Measurements from ENCODE around the gene ESRRA.
"Not testable (repeated sequence)": the region's sequence is repeated elsewhere in the genome, so short reads cannot be mapped to it uniquely, and the experiment has no call there.

Gene ESRRA

DNA sequence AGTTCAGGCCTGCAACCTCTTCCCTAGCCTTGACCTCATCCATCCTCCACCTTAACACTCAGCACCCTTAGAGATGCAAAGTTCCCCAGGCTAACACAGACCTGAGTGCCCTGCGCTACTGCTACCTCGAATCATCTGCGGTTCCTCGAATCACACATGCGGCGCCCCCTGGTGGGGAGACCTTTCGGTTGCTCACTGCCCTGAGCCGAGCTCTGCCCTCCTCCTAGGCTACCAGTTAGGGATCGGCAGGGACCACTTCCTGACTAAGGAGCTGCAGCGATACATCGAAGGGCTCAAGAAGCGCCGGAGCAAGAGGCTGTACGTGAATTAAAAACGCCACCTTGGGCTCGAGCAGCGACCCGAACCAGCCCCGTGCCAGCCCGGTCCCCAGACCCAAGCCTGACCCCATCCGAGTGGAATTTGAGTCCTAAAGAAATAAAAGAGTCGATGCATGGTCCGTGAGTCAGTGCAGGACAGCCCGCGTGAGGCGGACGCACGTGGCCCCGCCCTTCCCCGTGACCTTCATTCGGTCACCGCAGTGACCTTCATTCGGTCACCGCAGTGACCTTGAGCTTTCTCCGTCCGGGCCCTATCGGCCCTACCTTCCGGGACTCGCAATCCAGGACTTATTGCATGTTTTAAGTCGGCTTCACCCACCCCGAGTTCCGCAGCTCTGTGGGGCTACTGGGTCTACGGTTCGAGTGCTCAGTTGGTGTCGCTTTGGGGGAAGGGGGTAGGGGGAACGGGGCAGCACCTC is 830 bp upstream of the ESRRA start:
- H3K4me3 ChIP-seq (ENCODE audit: control insufficient read depth, low read depth, low read length) = peak overlapping the region; percentile 64
- TF ChIP-seq, protein P1, sequence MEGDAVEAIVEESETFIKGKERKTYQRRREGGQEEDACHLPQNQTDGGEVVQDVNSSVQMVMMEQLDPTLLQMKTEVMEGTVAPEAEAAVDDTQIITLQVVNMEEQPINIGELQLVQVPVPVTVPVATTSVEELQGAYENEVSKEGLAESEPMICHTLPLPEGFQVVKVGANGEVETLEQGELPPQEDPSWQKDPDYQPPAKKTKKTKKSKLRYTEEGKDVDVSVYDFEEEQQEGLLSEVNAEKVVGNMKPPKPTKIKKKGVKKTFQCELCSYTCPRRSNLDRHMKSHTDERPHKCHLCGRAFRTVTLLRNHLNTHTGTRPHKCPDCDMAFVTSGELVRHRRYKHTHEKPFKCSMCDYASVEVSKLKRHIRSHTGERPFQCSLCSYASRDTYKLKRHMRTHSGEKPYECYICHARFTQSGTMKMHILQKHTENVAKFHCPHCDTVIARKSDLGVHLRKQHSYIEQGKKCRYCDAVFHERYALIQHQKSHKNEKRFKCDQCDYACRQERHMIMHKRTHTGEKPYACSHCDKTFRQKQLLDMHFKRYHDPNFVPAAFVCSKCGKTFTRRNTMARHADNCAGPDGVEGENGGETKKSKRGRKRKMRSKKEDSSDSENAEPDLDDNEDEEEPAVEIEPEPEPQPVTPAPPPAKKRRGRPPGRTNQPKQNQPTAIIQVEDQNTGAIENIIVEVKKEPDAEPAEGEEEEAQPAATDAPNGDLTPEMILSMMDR (IDR thresholded peaks at IDR 0.05; ENCODE audit: control insufficient read depth, insufficient read depth, low read depth, low read length, missing control alignments) = peak; percentile 87
- peak; percentile 57 for DNase-seq (ENCODE audit: low read depth)

DNA sequence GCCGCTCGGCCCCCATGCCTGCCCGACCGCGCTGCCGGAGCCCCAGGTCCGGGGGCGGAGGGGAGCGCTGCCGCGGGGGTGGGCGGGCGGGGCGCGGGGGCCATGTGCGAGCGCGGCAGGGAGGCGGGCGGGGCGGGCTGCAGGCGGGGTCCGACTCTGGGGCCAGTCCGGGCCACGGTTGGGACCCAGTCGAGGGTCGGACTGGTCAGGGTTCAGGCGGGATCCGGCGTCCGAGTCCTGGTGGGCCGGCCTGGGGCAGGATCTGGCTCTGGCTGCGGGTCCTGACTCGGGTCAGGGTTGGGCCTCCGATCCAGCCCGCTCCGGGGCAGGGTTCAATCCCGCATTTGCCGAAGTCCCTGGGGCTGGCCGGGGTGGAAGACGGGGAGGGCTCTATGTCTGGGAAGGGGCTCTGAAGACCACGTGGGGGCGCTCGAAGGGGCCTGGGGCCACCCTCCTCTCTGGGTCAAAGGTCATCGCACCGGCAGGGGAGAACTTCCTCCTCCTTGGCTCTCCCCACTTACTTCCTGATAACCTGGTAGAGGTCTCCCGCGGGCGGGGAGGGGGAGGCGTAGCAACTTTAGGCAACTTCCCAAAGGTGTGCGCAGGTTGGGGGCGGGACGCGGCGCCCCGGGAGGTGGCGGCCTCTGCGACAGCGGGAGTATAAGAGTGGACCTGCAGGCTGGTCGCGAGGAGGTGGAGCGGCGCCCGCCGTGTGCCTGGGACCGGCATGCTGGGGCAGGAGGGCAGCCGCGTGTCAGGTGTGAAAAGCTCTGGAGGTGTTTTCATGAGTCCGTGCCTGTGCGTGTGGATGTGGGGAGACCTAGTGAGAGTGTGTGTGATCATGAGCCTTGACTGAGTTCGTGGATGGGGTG is 603 bp downstream of the ESRRA start:
- TF ChIP-seq, protein P1 (IDR thresholded peaks at IDR 0.05; ENCODE audit: control insufficient read depth, insufficient read depth, low read depth, low read length, missing control alignments) = peak; percentile 26
- no peak for DNase-seq (ENCODE audit: low read depth)

DNA sequence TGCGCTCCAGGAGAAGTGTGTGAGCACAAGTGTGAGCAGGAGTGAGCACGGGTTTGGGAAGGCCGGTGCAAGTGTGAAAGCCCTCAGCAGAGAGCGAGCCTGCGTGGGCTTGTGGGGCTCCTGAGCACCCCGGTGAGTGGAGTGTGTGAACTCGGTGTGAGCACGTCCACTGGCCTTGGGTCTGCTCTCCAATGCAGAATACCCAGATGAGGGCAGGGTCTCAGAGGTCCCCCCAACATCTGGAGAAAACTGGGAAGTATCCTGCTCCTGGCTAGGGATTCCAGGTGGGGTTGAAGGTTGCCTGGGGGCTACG is 1.2 kb downstream of the ESRRA start:
- DNase-seq (ENCODE audit: low read depth) = no peak
- TF ChIP-seq, protein P1 (IDR thresholded peaks at IDR 0.05; ENCODE audit: control insufficient read depth, insufficient read depth, low read depth, low read length, missing control alignments) = no peak
- H3K4me3 ChIP-seq (ENCODE audit: control insufficient read depth, low read depth, low read length) = peak overlapping the region; percentile 93

More for the DNA sequence above, 603 bp downstream of the ESRRA start:
- H3K4me3 ChIP-seq (ENCODE audit: control insufficient read depth, low read depth, low read length) = peak overlapping the region; percentile 93

DNA sequence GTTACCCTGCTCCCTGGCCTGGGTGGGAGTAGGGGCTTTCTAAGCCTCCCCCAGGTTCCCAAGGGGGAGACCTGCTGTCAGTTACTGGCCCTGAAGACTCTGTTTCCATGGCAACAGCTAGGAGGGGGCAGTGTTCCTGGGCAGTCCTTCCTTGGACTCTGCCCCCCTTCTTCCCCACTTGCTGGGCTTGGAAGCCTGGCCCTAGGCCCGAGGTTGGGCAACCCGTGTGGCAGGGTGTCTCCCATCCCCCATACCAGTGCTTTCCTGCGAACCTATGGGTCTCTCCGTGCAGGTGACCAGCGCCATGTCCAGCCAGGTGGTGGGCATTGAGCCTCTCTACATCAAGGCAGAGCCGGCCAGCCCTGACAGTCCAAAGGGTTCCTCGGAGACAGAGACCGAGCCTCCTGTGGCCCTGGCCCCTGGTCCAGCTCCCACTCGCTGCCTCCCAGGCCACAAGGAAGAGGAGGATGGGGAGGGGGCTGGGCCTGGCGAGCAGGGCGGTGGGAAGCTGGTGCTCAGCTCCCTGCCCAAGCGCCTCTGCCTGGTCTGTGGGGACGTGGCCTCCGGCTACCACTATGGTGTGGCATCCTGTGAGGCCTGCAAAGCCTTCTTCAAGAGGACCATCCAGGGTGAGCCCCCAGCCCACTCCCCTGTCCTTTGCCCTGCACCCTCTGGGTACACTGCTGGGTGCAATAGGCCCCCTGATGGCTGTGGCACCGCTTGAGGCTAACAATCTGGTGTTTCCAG is 1.7 kb downstream of the ESRRA start:
- H3K4me3 ChIP-seq (ENCODE audit: control insufficient read depth, low read depth, low read length) = peak overlapping the region; percentile 93
- DNase-seq (ENCODE audit: low read depth) = no peak
- TF ChIP-seq, protein P1 (IDR thresholded peaks at IDR 0.05; ENCODE audit: control insufficient read depth, insufficient read depth, low read depth, low read length, missing control alignments) = no peak

DNA sequence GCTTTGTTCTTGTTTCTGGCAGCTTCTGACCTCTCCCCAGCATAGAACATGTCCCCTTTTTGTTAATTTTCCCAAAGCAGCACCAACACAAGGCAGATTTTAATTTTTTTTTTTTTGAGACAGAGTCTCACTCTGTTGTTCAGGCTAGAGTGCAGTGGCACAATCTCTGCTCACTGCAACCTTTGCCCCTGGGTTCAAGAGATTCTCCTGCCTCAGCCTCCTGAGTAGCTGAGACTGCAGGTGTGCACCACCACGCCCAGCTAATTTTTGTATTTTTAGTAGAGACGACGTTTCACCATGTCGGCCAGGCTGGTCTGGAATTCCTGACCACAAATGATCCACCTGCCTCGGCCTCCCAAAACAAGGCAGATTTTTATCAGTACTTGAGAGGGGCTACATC is 2.5 kb downstream of the ESRRA start:
- H3K4me3 ChIP-seq (ENCODE audit: control insufficient read depth, low read depth, low read length); DNase-seq (ENCODE audit: low read depth): not testable (repeated sequence)

DNA sequence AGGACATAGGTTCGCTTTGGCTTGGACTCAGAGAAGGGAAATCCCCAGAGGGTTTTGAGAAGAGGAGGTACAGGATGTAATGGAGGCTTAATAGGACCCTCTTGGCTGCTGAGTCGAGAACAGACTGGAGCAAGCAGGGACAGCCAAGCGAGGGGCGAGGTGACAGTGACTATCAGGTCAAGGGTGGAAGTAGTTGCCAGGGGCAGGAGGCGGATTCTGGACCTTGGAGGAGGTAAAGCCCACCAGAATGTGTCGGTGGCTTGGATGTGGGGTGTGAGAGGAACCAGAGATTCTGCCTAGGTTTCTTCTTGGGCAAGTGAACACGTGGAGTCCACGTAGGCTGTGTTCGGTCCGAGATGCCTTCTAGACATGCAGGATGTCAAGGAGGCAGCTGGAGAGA is 7.6 kb downstream of the ESRRA start:
- TF ChIP-seq, protein P1 (IDR thresholded peaks at IDR 0.05; ENCODE audit: control insufficient read depth, insufficient read depth, low read depth, low read length, missing control alignments) = no peak
- H3K4me3 ChIP-seq (ENCODE audit: control insufficient read depth, low read depth, low read length) = no peak overlapping the region
- DNase-seq (ENCODE audit: low read depth) = no peak

All from AG09309 (cell line).